ENCODE measurements around the gene SPRR2G. TPM values are rescaled to one million over a fixed set of nuclear protein-coding genes. Genes with fewer than 3 reads are reported as not detected.
A peak's percentile ranks its signal among the peaks of the same experiment; 100 is the strongest.
"Not testable (repeated sequence)": the region's sequence is repeated elsewhere in the genome, so short reads cannot be mapped to it uniquely, and the experiment has no call there.

The SPRR2G gene
- not detected in 2 replicates for total RNA-seq (2014; rRNA removed; shearing (Covaris generic))
- not detected in 2 replicates for polyA plus RNA-seq (2015; cell fraction: cytosol; rRNA removed)
- not detected in 2 replicates for polyA plus RNA-seq (2015; cell fraction: nucleus; rRNA removed)

- DNase-seq (ENCODE audit: low read depth), result no peak
These were observed at the start of gene SPRR2G for GRCh38 chr1:153150846-153151245. Gene SPRR2G, minus strand, starts transcription at chr1:153150890. Its CDS starts 780 bp downstream, at chr1:153150110.

- DNase-seq (ENCODE audit: low read depth), result no peak
These were observed 44.5 kb upstream of the SPRR2G start for GRCh38 chr1:153195216-153195615.

- no peak for DNase-seq (ENCODE audit: low read depth)
These were observed 43.8 kb upstream of the SPRR2G start for GRCh38 chr1:153194331-153195050.

- no peak for DNase-seq (ENCODE audit: low read depth)
These were observed 42.0 kb upstream of the SPRR2G start for GRCh38 chr1:153192697-153193096.

DNA sequence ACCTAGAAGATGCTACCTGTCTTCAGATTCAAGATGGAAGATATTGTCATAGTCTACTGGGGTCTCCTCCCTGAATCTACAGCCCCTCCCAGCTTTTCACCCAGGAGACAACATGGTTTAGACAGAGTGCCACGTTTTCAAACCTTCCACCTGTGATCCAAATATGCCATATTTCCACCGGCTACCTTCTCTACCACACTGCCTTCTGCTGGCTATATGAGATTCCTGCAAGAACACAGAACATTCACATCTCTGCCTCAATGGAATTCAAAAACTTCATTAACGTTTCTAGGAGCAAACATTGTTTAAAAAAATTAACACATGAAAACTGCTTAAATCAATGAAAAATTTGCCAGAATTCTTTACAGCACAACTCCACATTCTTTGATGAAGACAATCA lies 39.7 kb upstream of the SPRR2G start:
- DNase-seq (ENCODE audit: low read depth), result no peak

DNA sequence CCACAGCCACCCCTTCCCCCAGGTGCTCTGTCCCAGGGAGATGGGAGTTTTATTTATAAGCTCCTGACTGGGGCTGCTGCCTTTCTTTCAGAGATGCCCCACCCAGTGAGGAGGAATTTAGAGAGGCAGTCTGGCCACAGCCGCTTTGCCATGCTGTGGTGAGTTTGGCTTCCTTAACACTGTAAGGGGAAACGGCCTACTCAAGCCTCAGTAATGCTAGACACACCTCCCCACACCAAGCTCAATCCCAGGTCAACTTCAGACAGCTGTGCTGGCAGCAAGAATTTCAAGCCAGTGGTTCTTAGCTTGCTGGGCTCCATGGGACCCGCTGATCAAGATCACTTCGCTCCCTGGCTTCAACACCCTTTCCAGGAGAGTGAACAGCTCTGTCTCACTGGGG lies 37.6 kb upstream of the SPRR2G start:
- DNase-seq (ENCODE audit: low read depth), result peak; percentile 54

DNA sequence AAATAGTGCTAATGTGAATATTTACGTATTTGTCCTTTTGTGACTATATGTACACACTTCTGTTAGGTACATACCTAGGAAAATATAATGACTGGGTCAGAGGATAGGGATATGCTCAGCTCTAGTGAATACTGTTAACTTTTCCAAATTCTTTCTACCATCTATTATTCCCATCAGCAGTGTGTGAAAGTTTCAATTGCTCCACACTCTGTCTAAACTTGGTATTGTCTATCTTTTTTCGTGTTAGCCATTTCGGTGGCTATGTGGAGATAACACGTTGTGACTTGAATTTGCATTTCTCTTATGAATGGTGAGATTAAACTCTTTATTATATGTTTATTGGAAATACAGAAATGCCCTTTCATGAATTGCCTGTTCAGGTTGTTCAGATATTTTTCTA lies 29.9 kb upstream of the SPRR2G start:
- no peak for DNase-seq (ENCODE audit: low read depth)

DNA sequence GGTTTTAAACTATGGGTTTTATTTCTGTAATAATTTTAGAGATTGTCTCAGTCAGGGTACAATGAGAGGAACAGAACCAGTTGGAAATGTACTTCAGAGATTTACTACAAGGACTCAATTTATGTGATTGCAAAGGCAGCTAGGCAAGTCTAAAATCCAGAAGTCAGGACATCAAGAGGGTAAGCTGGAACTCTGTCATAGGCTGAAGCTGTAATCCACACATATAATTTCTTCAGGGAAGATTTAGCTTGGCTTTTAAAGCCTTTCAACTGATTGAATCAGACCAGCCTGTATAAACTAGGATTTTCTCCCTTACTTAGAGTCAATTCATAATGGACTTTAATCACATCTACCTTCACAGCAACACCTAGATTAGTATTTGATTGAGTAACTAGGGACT lies 28.2 kb upstream of the SPRR2G start:
- DNase-seq (ENCODE audit: low read depth), result no peak

- no peak for DNase-seq (ENCODE audit: low read depth)
These were observed 23.9 kb upstream of the SPRR2G start for GRCh38 chr1:153174624-153175023.

DNA sequence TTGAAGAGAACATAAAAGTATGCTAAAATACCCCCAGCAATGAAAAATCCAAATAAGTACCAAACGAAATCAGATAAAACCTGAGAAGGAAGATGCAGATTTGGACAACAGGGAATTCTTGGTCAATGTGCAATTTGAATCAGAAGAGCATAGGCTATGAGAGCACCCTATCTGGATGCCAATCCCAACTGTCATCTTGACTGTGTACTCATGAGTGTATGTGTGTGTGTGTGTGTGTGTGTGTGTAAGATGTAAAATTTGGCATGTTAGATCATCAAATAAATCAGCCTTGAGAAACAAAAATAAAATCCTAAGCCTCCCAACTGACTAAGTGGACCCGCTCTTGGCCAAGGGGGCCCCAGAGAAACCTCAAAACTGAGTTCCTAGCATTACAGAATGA lies 18.0 kb upstream of the SPRR2G start:
- no peak for DNase-seq (ENCODE audit: low read depth)

DNA sequence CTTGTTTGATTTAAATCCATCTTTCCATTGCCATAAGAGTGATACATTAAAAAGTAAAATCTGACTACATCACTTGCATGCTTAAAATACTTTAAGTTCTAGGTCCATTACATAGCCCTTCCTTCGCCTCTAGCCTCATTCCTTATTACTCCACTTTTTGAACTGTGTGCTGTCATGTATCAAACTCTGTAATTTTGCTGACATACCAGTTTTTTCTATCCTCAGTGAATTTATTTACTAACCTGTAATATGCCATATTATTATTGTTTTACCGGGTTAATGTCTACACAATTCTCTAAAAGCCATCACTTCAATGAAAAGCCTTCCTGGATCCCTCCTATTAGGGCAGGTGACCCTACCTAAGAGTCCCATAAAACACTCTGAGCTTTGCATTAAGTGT lies 4.9 kb upstream of the SPRR2G start:
- no peak for DNase-seq (ENCODE audit: low read depth)

DNA sequence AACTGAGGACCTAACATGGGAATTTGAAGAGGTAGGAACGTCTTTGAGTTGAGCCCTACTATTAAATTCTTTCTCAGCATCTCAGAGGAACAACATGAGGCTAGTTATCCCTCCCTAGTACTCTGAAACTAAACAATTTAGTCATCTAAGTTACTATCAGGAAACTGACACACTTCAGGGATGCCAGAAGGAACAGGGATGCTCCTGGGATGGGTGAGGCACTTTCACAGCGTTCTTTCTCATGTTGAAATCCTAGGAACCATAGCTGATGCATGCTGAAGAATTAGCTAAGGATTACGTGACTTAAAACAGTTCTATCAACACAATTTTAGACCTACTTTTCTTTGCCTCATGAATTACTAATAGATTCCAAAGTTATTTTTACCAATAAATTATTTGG lies 1.8 kb upstream of the SPRR2G start:
- DNase-seq (ENCODE audit: low read depth), result no peak

DNA sequence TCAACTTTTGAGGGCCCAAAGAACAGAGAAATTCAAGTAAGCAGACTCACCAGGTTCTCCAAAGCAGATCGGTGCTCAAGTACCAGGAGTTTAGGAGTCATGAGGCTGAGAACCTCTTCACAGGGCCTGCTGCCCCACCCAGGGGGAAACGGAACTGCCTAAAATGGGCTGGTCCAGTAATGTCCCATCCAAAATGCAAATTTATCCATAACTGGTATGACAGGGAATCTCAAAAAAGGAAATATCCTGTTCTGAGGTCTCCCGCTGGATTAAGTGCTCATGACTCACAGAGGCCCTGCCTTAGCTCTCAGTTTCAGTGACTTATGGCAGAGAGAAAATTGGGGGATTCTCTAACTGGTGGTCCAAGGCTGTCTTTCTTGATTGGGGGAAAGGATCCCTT lies 9.3 kb downstream of the SPRR2G start:
- peak; percentile 6 for DNase-seq (ENCODE audit: low read depth)

- no peak for DNase-seq (ENCODE audit: low read depth)
These were observed 10.2 kb downstream of the SPRR2G start for GRCh38 chr1:153140484-153140883.

DNA sequence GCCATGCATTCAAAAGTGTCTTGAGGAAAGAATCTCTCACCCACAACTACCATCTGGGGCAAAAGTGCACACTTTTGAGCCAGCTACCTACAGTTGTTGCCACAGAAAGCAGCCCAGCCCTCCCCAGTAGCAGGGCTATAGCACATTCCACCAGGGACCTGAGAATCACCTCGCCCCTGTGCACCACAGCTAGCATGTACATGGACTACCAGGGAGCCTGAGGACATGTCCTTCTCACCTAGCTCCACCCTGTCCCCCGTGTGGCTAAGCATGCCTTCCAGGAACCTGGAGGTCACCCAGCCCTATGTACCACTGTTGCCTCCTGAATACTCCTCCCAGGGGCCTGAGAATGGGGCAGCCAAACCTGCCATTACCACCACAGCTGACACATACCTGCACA lies 16.9 kb downstream of the SPRR2G start:
- DNase-seq (ENCODE audit: low read depth), result no peak

DNA sequence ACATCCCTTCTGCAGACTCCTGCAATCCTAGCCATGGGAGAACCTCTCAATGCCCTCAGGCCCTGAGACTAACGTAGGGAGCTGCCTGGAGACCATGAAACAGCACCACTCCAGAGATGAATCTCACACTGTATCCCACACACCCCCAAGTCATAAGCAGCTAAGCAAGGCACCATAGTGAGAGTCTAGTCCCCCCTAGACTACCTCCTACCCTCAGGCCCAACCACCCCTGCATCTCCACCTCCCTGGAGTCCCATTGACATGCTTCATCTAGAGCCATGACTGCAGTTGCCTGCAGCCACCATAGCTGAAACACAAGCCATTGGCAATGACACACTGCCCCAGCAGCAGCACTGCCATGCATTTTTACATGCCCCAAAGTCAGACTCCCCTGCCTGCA lies 17.4 kb downstream of the SPRR2G start:
- no peak for DNase-seq (ENCODE audit: low read depth)

GRCh38 chr1:153128688-153129087 lies 22.0 kb downstream of the SPRR2G start:
- DNase-seq (ENCODE audit: low read depth), result not testable (repeated sequence)

- DNase-seq (ENCODE audit: low read depth), result no peak
These were observed 23.4 kb downstream of the SPRR2G start for GRCh38 chr1:153127296-153127695.

DNA sequence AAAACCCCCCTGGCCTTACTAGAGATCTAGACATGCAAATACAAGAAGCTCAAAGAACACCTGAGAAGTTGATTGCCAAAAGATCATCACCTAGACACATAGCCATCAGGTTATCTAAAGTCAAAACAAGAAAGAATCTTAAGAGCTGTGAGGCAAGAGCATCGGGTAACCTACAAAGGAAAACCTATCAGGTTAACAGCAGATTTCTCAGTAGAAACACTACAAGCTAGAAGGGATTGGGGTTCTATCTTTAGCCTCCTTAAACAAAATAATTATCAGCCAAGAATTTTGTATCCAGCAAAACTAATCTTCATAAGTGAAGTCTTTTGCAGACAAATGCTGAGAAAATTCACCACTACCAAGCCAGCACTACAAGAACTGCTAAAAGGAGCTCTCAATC lies 25.2 kb downstream of the SPRR2G start:
- DNase-seq (ENCODE audit: low read depth), result no peak

GRCh38 chr1:153123793-153124192 lies 26.9 kb downstream of the SPRR2G start:
- DNase-seq (ENCODE audit: low read depth), result not testable (repeated sequence)

GRCh38 chr1:153122831-153123421 lies 27.8 kb downstream of the SPRR2G start:
- peak; percentile 61 for DNase-seq (ENCODE audit: low read depth)

DNA sequence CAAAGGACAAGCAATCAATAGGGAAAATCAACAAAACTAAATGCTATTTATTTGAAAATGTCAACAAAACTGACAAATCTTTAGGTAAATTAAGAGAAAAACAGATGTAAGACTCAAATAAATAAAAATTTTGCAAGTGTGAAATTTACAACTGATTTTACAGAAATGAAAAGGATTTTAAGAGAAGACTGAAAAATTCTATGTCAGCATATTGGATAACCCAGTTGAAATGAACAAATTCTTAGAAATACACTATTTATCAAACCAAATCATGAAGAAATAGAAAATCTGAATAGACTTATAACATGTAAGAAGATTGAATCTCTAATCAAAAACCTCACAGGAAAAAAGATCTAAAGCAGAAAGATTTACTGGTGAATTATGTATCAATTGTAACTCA lies 29.7 kb downstream of the SPRR2G start:
- DNase-seq (ENCODE audit: low read depth), result no peak

- no peak for DNase-seq (ENCODE audit: low read depth)
These were observed 31.2 kb downstream of the SPRR2G start for GRCh38 chr1:153119491-153119971.
